Left lung (tissue), 10 donors: ENCODE data around the gene ROM1. TPM values are rescaled to one million over a fixed set of nuclear protein-coding genes. Genes with fewer than 3 reads are reported as not detected.
"Not testable (repeated sequence)": the region's sequence is repeated elsewhere in the genome, so short reads cannot be mapped to it uniquely, and the experiment has no call there.

Experiments used
- ATAC-seq: fragments of 200-7000 bp; cut with Tn5 transposase; one replicate; pipeline ENCODE4 v1.9.1; 2020; ENCODE audit warnings: moderate library complexity
- DNase-seq, 4 donors: peaks; one replicate each; pipeline ENCODE4 v3.0.0-alpha.2; 2013 to 2020
- H3K27ac ChIP-seq, 2 donors: fragments of 200-600 bp; sonication (generic) in 1 of 2; one replicate each; pipeline versions ENCODE4 v1.5.0 to v1.8.0; 2020 to 2021
- H3K27me3 ChIP-seq, 2 donors: fragments of 200-600 bp; sonication (generic) in 1 of 2; one replicate each; pipeline versions ENCODE4 v1.5.0 to v1.8.0; 2020 to 2021
- H3K36me3 ChIP-seq, 2 donors: fragments of 200-600 bp; sonication (generic) in 1 of 2; one replicate each; pipeline versions ENCODE4 v1.5.0 to v1.8.0; 2020 to 2021
- H3K4me1 ChIP-seq, 2 donors: fragments of 200-600 bp; one replicate each; pipeline ENCODE4 v1.8.0; 2021
- H3K4me3 ChIP-seq, 2 donors: fragments of 200-600 bp; sonication (generic) in 1 of 2; one replicate each; pipeline versions ENCODE4 v1.5.0 to v1.8.0; 2020 to 2021; ENCODE audit warnings: mild to moderate bottlenecking in 1 of 2
- H3K9me3 ChIP-seq, 2 donors: fragments of 200-600 bp; sonication (generic) in 1 of 2; one replicate each; pipeline versions ENCODE4 v1.5.0 to v1.8.0; 2020 to 2021
- intact Hi-C, 2 donors: fragments of 100-400 bp; cut with DNase I; formaldehyde crosslinking; loops; one replicate each; pipeline versions ENCODE4 v1.11.2 to v1.14.2; 2022
- polyA plus RNA-seq, 6 donors: library from polyadenylated mRNA; unstranded; fragments of 120-200 nt; gene quantifications; one replicate each; pipeline ENCODE4 v1.2.1, GENCODE V29; 2013; ENCODE audit not compliant: insufficient read length in 6 of 6
- total RNA-seq, 2 donors: library from RNA; stranded (reverse); fragmentation: NEBNext Ultra II Directional; extraction: Animal tissue kit (Norgen Biotek cat#: 25700); gene quantifications; one replicate each; pipeline ENCODE4 v1.2.1, GENCODE V29; 2021
- TF ChIP-seq, protein P1 (sequence below), 2 donors: fragments of 200-600 bp; sonication (generic) in 1 of 2; IDR thresholded peaks; one replicate each; pipeline versions ENCODE4 v1.5.0 to v1.8.0; 2021; ENCODE audit warnings: antibody characterized with exemption in 2 of 2
- donor health status: DM: no; HTN: yes; CAD: no.
- donor health status: DM: no; HTN: no; CAD: no.

The ROM1 gene
- total and polyA plus RNA-seq, 8 donors, result 3.4 to 6.5 (median 5.5) TPM

- no peak overlapping the region for H3K4me3 ChIP-seq
- peaks cover 4 to 32% of the 10 kb centered on the region in 2 donors for H3K4me1 ChIP-seq
- no peaks in the 10 kb centered on the region for H3K27me3 ChIP-seq
- DNase-seq (no peak), ATAC-seq (no peak)
- no peak overlapping the region for H3K27ac ChIP-seq
- TF ChIP-seq, protein P1, sequence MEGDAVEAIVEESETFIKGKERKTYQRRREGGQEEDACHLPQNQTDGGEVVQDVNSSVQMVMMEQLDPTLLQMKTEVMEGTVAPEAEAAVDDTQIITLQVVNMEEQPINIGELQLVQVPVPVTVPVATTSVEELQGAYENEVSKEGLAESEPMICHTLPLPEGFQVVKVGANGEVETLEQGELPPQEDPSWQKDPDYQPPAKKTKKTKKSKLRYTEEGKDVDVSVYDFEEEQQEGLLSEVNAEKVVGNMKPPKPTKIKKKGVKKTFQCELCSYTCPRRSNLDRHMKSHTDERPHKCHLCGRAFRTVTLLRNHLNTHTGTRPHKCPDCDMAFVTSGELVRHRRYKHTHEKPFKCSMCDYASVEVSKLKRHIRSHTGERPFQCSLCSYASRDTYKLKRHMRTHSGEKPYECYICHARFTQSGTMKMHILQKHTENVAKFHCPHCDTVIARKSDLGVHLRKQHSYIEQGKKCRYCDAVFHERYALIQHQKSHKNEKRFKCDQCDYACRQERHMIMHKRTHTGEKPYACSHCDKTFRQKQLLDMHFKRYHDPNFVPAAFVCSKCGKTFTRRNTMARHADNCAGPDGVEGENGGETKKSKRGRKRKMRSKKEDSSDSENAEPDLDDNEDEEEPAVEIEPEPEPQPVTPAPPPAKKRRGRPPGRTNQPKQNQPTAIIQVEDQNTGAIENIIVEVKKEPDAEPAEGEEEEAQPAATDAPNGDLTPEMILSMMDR (IDR thresholded peaks at IDR 0.05), result no peak
- peaks cover 0 to 62% of the 10 kb centered on the region in 2 donors for H3K36me3 ChIP-seq
- intact Hi-C loops, result no loop called here
- H3K9me3 ChIP-seq, result no peaks in the 10 kb centered on the region
Observed at GRCh38 chr11:62579252-62579651, 33.8 kb upstream of the ROM1 start.

- no peak for ATAC-seq
- TF ChIP-seq, protein P1 (IDR thresholded peaks at IDR 0.05), result no peak
Observed at GRCh38 chr11:62580959-62581715, 31.9 kb upstream of the ROM1 start.

DNA sequence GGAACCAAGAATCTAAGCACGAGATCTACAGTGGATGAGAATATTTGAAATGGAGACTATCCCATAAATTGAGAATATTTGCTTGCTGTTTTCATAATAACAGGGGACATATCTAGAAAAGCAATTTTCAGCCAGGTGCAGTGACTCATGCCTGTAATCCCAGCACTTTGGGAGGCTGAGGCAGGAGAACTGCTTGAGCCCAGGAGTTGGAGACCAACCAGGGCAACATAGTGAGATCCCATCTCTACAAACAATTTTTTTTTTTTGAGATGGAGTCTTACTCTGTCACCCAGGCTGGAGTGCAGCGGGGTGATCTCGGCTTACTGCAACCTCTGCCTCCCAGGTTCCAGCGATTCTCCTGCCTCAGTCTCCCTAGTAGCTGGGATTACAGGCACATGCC, 31.3 kb upstream of the ROM1 start:
- H3K27ac ChIP-seq, DNase-seq, ATAC-seq, H3K4me1 ChIP-seq, intact Hi-C loops, H3K9me3 ChIP-seq, H3K4me3 ChIP-seq, H3K27me3 ChIP-seq: not testable (repeated sequence)
- H3K36me3 ChIP-seq, result peaks cover 0 to 76% of the 10 kb centered on the region in 2 donors

More at GRCh38 chr11:62580959-62581715, 31.9 kb upstream of the ROM1 start:
- Histone ChIP-seq H3K4me1 (peaks cover 0 to 14% of the 10 kb centered on the region in 2 donors), H3K27me3 (no peaks in the 10 kb centered on the region), H3K9me3 (no peaks in the 10 kb centered on the region), H3K27ac (no peak overlapping the region), H3K36me3 (peaks cover 0 to 78% of the 10 kb centered on the region in 2 donors), H3K4me3 (no peak overlapping the region)
- intact Hi-C loops, result no loop called here
- DNase-seq, result no peak

GRCh38 chr11:62585356-62585755, 27.7 kb upstream of the ROM1 start:
- H3K9me3 ChIP-seq, H3K27me3 ChIP-seq, H3K27ac ChIP-seq, H3K4me1 ChIP-seq, ATAC-seq, intact Hi-C loops, H3K4me3 ChIP-seq: not testable (repeated sequence)
- DNase-seq, result peak in 1 of 4 donors; percentile 13
- H3K36me3 ChIP-seq, result peaks cover 0 to 63% of the 10 kb centered on the region in 2 donors

- TF ChIP-seq, protein P1 (IDR thresholded peaks at IDR 0.05), result no peak
- Histone ChIP-seq H3K4me3 (no peak overlapping the region), H3K36me3 (peaks cover 0 to 49% of the 10 kb centered on the region in 2 donors), H3K4me1 (peaks cover 12 to 35% of the 10 kb centered on the region in 2 donors), H3K27me3 (no peaks in the 10 kb centered on the region), H3K27ac (no peak overlapping the region), H3K9me3 (no peaks in the 10 kb centered on the region)
- ATAC-seq (no peak), DNase-seq (peak in 1 of 4 donors; percentile 11)
- intact Hi-C loops, result no loop called here
Observed at GRCh38 chr11:62588966-62589637, 24.0 kb upstream of the ROM1 start.

DNA sequence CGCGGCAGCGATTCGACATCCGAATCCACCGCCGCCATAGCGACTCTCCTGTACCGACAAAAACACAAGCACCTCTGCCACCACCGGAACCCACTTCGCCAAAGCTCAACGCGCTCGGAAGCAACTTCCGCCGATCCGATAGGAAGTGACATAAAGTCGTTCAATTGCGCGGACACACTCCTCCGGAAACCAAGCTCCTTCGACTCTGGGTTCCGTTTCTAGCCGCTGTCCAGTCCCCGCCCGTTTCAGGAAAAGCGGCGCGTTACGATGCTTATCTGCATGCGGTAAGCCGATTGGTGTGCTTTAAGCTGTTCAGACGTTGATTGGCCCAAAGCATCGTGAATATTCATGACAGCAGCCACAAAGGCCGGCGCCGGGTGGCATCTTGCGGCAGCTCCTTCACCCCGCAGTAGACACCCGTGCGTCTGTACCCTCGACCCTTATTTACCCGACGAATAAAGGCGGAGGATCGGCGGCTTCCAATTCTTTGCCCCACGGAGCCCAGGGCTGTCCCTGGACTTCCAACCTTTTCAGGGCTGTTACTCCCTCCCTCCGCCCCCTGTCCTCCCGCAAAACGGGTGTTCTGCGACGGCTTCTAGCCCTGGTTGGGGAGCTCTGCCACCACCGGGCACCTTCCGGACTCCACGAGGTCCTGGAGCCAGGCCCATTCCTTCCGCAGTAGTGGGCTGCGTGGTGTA, 21.5 kb upstream of the ROM1 start, which contains the start of gene TUT1:
TSS of gene TUT1 (minus strand) at position 76 of the 698 bp plus-strand sequence. CDS start at position 38, 38 bp downstream.
- H3K4me1 ChIP-seq, result peaks cover 12 to 35% of the 10 kb centered on the region in 2 donors
- H3K27me3 ChIP-seq, result no peaks in the 10 kb centered on the region
- peak; percentile 96 for ATAC-seq
- peaks cover 0 to 52% of the 10 kb centered on the region in 2 donors for H3K36me3 ChIP-seq
- H3K4me3 ChIP-seq, result peak within 1 kb of the TSS; percentile 52 to 75
- TF ChIP-seq, protein P1 (IDR thresholded peaks at IDR 0.05), result no peak
- intact Hi-C loops, result no loop called here
- DNase-seq, result peak; percentile 93 to 98 (median 96)
- H3K9me3 ChIP-seq, result no peaks in the 10 kb centered on the region
- H3K27ac ChIP-seq, result peak within 1 kb of the TSS; percentile 89 to 93
